Measurements from ENCODE around the gene CREB1.
A peak's percentile ranks its signal among the peaks of the same experiment; 100 is the strongest.

Gene CREB1

DNA sequence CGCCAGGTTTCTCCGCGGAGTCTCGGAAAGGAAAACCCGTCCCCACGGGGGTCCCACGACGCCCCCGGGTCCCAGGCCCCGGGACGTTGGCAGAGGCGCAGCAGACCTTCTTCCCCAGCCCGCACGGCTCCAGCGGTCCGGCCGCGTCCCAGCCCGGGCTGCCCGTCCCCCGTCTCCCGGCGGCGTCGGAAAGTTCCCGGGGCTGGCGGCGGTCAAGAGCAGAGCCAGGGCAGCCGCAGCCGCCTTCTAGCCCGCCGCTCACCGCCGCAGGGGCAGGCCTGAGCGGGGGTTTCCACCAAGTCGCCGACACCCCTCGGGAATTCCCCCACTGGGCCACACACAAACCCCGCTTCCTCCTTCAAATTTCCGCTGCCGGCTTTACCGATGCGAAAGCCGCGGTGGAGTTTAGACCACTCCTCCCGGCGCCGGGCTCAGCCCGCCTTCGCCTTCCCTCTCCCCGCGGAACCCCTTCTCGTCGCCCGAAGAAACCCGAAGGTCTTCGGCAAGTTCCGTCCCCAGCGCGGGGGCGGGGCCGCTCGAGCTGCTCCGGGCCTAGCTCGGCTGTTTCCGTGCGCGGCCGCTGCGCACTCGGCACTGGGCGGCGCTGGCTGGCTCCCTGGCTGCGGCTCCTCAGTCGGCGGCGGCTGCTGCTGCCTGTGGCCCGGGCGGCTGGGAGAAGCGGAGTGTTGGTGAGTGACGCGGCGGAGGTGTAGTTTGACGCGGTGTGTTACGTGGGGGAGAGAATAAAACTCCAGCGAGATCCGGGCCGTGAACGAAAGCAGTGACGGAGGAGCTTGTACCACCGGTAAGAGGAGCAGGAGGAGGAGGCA lies at the start of gene CREB1:
TSS of gene CREB1 (plus strand) at position 633 of the 830 bp plus-strand sequence. CDS start 25,674 bp downstream, outside the sequence.
- peaks cover 49% of the 10 kb centered on the region for H3K4me1 ChIP-seq

GRCh38 chr2:207480521-207481040 lies 49.2 kb upstream of the CREB1 start:
- Histone ChIP-seq H3K9me3 (no peaks in the 10 kb centered on the region), H3K27me3 (no peaks in the 10 kb centered on the region), H3K4me3 (no peak overlapping the region), H3K36me3 (no peaks in the 10 kb centered on the region), H4K20me1 (no peaks in the 10 kb centered on the region), H3K4me2 (no peak overlapping the region), H3K4me1 (no peaks in the 10 kb centered on the region), H3K27ac (no peak overlapping the region), H3K9ac (no peak overlapping the region)
- no peak for TF ChIP-seq Cebpa-rat (IDR thresholded peaks at IDR 0.05)

More for the DNA sequence above, at the start of gene CREB1:
- Histone ChIP-seq H4K20me1 (peaks cover 41% of the 10 kb centered on the region), H3K9me3 (no peaks in the 10 kb centered on the region), H3K27ac (peak within 1 kb of the TSS; percentile 97), H3K4me3 (peak within 1 kb of the TSS; percentile 87), H3K9ac (peak within 1 kb of the TSS; percentile 97), H3K27me3 (no peaks in the 10 kb centered on the region), H3K4me2 (peak within 1 kb of the TSS; percentile 97), H3K36me3 (peaks cover 4% of the 10 kb centered on the region; the same call in 1 of the 2 replicates)
- no peak for TF ChIP-seq Cebpa-rat (IDR thresholded peaks at IDR 0.05)

- Histone ChIP-seq H4K20me1 (no peaks in the 10 kb centered on the region), H3K27me3 (no peaks in the 10 kb centered on the region), H3K4me1 (no peaks in the 10 kb centered on the region), H3K4me2 (no peak overlapping the region), H3K27ac (no peak overlapping the region), H3K9ac (no peak overlapping the region), H3K36me3 (no peaks in the 10 kb centered on the region), H3K9me3 (no peaks in the 10 kb centered on the region), H3K4me3 (no peak overlapping the region)
- TF ChIP-seq Cebpa-rat (IDR thresholded peaks at IDR 0.05): no peak
Observed at GRCh38 chr2:207481924-207482323, 47.8 kb upstream of the CREB1 start.

DNA sequence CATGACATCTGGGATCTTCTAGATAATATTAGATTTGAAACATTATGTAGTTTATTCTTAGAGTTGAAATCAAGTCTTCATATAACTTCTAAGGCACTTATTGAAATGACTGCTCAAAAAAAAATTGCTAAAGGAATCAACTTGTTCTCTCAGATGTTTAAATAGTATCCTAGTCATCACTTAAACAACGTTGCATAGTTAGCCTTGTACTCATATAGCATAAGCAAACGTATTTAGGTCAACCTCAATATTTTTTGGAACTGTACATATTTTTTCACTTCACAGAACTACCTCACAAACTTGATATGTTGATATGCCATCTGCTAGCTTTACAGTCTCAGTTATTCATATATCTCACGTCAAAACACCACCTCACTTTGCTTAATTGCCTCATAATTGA lies 47.1 kb upstream of the CREB1 start:
- no peak overlapping the region for H3K4me2 ChIP-seq
- H3K27ac ChIP-seq: no peak overlapping the region
- H4K20me1 ChIP-seq: no peaks in the 10 kb centered on the region

GRCh38 chr2:207483066-207483465 lies 46.7 kb upstream of the CREB1 start:
- Histone ChIP-seq H3K9ac (no peak overlapping the region), H3K4me2 (no peak overlapping the region), H4K20me1 (no peaks in the 10 kb centered on the region), H3K9me3 (no peaks in the 10 kb centered on the region), H3K36me3 (no peaks in the 10 kb centered on the region), H3K27me3 (no peaks in the 10 kb centered on the region), H3K4me3 (no peak overlapping the region), H3K4me1 (no peaks in the 10 kb centered on the region), H3K27ac (no peak overlapping the region)
- no peak for TF ChIP-seq Cebpa-rat (IDR thresholded peaks at IDR 0.05)

More for the DNA sequence above, 47.1 kb upstream of the CREB1 start:
- H3K27me3 ChIP-seq: no peaks in the 10 kb centered on the region
- no peak for TF ChIP-seq Cebpa-rat (IDR thresholded peaks at IDR 0.05)
- H3K4me1 ChIP-seq: no peaks in the 10 kb centered on the region
- no peaks in the 10 kb centered on the region for H3K36me3 ChIP-seq
- H3K9me3 ChIP-seq: no peaks in the 10 kb centered on the region
- no peak overlapping the region for H3K9ac ChIP-seq
- no peak overlapping the region for H3K4me3 ChIP-seq

DNA sequence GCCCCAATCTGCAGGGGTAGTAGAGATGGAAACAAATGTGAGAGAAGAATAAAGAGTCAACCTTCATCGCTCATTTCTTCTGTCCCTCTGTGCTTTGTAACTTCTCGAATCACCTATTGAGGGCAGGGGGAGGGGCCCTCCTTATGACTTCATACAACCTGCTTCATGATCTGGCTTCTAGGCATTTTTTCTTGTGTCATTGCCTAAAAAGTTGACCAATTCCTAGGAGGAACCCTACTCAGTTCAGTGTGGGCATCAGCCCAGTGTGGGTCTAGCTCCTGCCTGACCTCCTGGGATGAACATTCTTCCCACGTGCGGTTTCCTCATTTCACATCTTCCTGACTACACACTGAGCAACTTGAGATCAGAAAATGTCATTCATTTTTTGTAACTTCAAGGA lies 46.3 kb upstream of the CREB1 start:
- H3K4me3 ChIP-seq: no peak overlapping the region
- no peak overlapping the region for H3K9ac ChIP-seq
- H4K20me1 ChIP-seq: no peaks in the 10 kb centered on the region
- no peak overlapping the region for H3K4me2 ChIP-seq
- H3K9me3 ChIP-seq: no peaks in the 10 kb centered on the region
- TF ChIP-seq Cebpa-rat (IDR thresholded peaks at IDR 0.05): no peak
- no peaks in the 10 kb centered on the region for H3K27me3 ChIP-seq
- no peaks in the 10 kb centered on the region for H3K36me3 ChIP-seq
- H3K27ac ChIP-seq: no peak overlapping the region
- no peaks in the 10 kb centered on the region for H3K4me1 ChIP-seq

DNA sequence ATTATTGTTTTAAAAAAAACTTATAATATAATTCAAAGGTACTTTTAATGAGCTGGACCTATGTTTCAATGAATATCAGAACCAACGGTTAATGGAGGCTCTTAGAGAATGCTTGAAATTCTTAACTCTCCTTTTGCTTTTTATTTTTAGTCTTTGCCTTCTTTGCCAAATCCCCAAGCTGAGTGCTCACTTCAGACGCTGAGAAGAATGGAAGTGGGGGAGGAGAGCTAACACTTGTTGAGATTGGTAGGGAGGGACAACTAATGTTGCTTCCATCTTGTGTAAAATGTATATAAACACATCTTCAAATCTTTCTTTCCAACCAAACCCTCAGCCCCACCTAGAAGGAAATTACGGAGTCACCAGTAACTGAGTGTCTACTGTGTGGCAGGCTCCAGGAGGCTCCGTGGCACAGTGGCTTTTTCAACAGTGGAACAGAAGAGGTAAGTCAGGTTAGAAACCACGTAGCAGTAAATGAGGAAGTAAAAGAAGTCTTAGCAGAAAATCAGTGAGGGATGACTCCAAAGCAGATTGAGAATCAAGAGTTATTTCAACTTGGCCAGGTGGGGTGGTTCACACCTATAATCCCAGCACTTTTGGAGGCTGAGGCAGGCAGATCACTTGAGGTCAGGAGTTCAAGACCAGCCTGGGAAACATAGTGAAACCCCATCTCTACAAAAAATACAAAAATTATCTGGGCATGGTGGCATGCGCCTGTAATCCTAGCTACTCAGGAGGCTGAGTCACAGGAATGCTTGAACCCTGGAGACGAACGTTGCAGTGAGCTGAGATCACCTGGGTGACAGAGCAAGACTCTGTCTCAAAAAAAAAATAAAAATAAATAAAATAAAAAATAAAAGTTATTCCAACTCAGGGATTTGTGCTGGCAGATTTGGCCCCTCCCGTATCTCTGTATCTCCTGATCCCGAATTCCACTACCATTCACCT lies 45.0 kb upstream of the CREB1 start:
- Histone ChIP-seq H3K36me3 (no peaks in the 10 kb centered on the region), H3K27ac (no peak overlapping the region), H3K4me1 (no peaks in the 10 kb centered on the region), H3K4me3 (no peak overlapping the region), H3K4me2 (no peak overlapping the region), H3K9ac (no peak overlapping the region), H4K20me1 (no peaks in the 10 kb centered on the region), H3K27me3 (no peaks in the 10 kb centered on the region), H3K9me3 (no peaks in the 10 kb centered on the region)
- no peak for TF ChIP-seq Cebpa-rat (IDR thresholded peaks at IDR 0.05)

GRCh38 chr2:207487650-207488311 lies 42.0 kb upstream of the CREB1 start:
- no peaks in the 10 kb centered on the region for H3K27me3 ChIP-seq

DNA sequence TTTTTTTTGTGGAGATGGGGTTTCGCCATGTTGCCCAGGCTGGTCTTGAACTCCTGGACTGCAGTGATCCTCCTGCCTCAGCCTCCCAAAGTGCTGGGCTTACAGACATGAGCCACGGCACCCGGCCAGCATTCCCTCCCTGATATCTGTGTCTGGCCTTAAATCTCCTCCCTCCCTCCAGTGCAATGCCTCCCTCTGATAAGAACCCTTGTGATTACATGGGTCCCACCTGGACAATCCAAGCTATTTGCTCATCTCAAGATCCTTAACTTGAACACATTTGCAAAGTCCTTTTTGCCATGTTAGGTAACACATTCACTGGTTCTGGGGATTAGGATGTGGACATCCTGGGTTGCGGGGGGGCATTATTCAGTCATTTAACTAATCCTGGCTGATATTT lies 40.5 kb upstream of the CREB1 start:
- Histone ChIP-seq H3K4me2 (no peak overlapping the region), H3K4me1 (no peaks in the 10 kb centered on the region), H3K27ac (no peak overlapping the region), H3K4me3 (no peak overlapping the region), H4K20me1 (no peaks in the 10 kb centered on the region), H3K9me3 (no peaks in the 10 kb centered on the region), H3K9ac (no peak overlapping the region), H3K36me3 (no peaks in the 10 kb centered on the region), H3K27me3 (no peaks in the 10 kb centered on the region)
- TF ChIP-seq Cebpa-rat (IDR thresholded peaks at IDR 0.05): no peak

More at GRCh38 chr2:207487650-207488311, 42.0 kb upstream of the CREB1 start:
- Histone ChIP-seq H3K9ac (no peak overlapping the region), H3K36me3 (no peaks in the 10 kb centered on the region), H3K27ac (no peak overlapping the region), H3K4me1 (no peaks in the 10 kb centered on the region), H3K4me3 (no peak overlapping the region), H3K9me3 (no peaks in the 10 kb centered on the region), H3K4me2 (no peak overlapping the region), H4K20me1 (no peaks in the 10 kb centered on the region)
- TF ChIP-seq Cebpa-rat (IDR thresholded peaks at IDR 0.05): no peak

Measured in BLaER1 (cell line).